ENCODE measurements around the gene SH3RF2.
"Not testable (repeated sequence)": the region's sequence is repeated elsewhere in the genome, so short reads cannot be mapped to it uniquely, and the experiment has no call there.

Gene SH3RF2

GRCh38 chr5:145936401-145937131 is at the start of gene SH3RF2:
SH3RF2 (plus strand) TSS chr5:145936578; CDS start chr5:145937929, 1,351 bp downstream.
- in situ Hi-C loops (cut with MboI; ENCODE audit: low sequenced_read_pairs) = no loop called here

DNA sequence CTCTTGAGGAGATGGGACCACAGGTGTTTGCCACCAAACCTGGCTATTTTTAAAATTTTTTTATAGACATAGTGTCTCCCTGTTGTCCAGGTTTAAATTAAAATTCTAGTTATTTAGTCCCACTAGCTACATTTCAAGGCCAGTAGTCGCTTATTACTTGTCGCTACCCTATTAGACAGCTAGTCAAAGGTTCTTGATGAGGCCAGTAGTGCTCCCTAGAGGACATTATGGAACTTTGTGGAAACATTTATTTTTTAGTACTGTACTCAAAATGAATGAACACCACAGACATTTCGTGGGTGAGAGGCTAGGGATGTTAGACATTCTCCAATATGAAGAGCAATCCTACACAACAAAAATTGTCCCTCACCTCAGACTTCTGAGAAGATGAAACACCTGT is 49.2 kb upstream of the SH3RF2 start:
- in situ Hi-C loops (cut with MboI; ENCODE audit: low sequenced_read_pairs) = no loop called here

GRCh38 chr5:145887976-145888574 is 48.3 kb upstream of the SH3RF2 start:
- in situ Hi-C loops (cut with MboI; ENCODE audit: low sequenced_read_pairs) = no loop called here

GRCh38 chr5:145889611-145890010 is 46.8 kb upstream of the SH3RF2 start:
- in situ Hi-C loops (cut with MboI; ENCODE audit: low sequenced_read_pairs) = no loop called here

DNA sequence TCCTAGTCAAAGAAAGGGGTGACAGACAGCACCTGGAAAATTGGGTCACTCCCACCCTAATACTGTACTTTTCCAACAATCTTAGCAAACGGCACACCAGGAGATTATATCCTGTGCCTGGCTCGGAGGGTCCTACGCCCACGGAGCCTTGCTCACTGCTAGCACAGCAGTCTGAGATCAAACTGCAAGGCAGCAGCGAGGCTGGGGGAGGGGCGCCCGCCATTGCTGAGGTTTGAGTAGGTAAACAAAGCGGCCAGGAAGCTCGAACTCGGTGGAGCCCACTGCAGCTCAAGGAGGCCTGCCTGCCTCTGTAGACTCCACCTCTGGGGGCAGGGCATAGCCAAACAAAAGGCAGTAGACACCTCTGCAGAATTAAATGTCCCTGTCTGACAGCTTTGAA is 45.0 kb upstream of the SH3RF2 start:
- in situ Hi-C loops (cut with MboI; ENCODE audit: low sequenced_read_pairs) = not testable (repeated sequence)

DNA sequence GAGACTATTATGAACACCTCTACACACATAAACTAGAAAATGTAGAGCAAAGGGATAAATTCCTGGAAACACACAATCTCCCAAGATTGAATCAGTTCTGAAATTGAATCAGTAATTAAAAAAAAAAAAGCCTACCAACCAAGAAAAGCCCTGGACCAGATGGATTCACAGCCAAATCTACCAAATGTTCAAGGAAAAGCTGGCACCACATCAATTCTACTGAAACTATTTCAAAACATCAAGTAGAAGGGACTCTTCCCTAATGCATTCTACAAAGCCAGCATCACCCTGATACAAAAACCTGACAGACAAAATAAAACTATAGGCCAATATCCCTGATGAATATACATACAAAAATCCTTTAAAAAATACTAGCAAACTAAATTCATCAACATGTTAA is 38.2 kb upstream of the SH3RF2 start:
- in situ Hi-C loops (cut with MboI; ENCODE audit: low sequenced_read_pairs) = no loop called here

GRCh38 chr5:145902421-145902820 is 34.0 kb upstream of the SH3RF2 start:
- in situ Hi-C loops (cut with MboI; ENCODE audit: low sequenced_read_pairs) = no loop called here

GRCh38 chr5:145903113-145903512 is 33.3 kb upstream of the SH3RF2 start:
- in situ Hi-C loops (cut with MboI; ENCODE audit: low sequenced_read_pairs) = no loop called here

DNA sequence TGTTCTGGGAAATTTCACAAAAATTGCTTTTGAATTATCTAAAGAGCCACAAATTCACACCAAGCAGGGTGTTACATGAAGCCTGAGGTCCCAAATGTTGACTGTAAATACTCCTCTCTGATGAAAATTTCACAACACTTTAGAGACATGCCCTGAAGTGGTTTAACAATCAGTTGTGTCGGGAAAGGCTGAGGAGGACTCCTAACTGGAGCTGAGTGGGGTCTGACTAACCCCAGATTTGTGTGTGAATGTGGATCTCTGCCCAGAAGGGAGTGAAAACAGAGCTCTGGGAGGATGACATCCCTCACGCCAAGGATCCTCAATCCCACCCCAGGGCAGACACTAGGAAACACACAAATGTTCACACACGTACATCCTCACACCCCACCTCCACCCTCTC is 32.5 kb upstream of the SH3RF2 start:
- in situ Hi-C loops (cut with MboI; ENCODE audit: low sequenced_read_pairs) = no loop called here

DNA sequence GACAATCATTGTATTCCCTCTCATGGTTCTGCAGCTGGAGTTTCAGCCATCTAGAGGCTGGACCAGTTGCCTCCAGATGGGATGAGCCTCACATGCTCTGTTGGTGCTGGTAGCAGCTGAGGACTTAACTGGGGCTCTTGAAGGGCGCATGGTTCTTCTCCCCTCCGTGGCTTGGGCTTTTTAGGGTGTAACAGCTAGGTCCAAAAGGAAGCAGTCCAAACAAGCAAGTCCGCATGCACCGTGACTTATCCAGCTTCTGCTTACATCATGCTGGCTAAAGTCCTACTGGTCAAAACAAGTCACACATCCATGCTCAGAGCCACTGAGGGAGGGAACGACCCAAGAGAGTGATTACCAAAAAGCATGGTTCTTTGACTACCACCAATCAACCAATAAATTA is 31.6 kb upstream of the SH3RF2 start:
- in situ Hi-C loops (cut with MboI; ENCODE audit: low sequenced_read_pairs) = no loop called here

- in situ Hi-C loops (cut with MboI; ENCODE audit: low sequenced_read_pairs) = no loop called here
These were observed 30.0 kb upstream of the SH3RF2 start for GRCh38 chr5:145906401-145906800.

GRCh38 chr5:145908206-145908960 is 28.0 kb upstream of the SH3RF2 start:
- in situ Hi-C loops (cut with MboI; ENCODE audit: low sequenced_read_pairs) = no loop called here

- in situ Hi-C loops (cut with MboI; ENCODE audit: low sequenced_read_pairs) = no loop called here
These were observed 25.2 kb upstream of the SH3RF2 start for GRCh38 chr5:145911164-145911563.

DNA sequence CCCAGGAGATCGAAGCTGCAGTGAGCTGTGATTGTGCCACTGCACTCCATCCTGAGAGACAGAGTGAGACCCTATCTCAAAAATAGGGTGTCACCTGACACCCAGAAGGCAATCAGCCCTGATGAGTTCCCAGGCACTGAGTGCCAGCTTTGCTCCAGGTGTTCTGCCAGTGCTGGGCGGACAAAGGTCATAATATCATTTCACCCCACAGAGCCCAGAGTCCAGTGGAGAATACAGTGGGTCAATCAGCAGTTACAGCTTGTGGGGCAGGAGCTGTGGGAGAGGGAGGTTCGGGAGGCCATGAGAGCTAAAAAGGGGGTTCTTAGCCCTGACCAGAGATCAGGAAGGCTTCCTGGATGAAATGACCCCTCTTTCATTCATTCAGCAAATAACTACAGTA is 24.4 kb upstream of the SH3RF2 start:
- in situ Hi-C loops (cut with MboI; ENCODE audit: low sequenced_read_pairs) = no loop called here

- in situ Hi-C loops (cut with MboI; ENCODE audit: low sequenced_read_pairs) = no loop called here
These were observed 23.8 kb upstream of the SH3RF2 start for GRCh38 chr5:145912594-145912993.

- in situ Hi-C loops (cut with MboI; ENCODE audit: low sequenced_read_pairs) = no loop called here
These were observed 22.7 kb upstream of the SH3RF2 start for GRCh38 chr5:145913701-145914100.

DNA sequence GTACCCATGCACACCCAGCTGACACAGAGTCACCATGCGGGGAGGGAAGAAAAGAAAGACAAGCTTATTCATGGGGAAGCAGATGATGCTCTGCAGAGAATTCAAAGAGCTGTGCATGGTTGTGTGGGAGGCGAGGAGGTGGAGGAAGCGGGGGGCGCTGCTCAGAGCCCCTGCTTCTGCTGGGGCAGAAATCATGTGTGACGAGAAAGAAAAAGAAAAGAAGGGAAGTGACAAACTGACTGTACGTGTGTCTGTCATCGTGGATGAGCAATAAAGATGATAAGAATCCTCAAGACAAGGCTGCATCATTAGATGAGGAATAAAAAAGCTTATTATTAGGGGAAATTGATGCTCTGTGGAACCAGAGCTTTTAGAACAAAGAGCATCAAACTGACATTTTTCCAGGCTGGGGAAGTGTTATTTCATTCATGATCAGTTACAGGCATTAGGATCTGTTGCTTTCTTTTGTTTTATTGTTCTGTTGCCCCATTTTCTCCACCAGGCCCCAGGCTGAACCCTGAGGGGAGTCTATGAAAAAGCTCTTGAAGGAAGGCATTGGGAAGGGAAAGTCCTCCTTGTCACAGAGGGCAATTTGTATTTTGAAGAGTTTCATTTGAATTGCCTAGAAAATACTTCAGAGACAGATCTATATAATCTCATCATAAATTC is 20.3 kb upstream of the SH3RF2 start:
- in situ Hi-C loops (cut with MboI; ENCODE audit: low sequenced_read_pairs) = no loop called here

- in situ Hi-C loops (cut with MboI; ENCODE audit: low sequenced_read_pairs) = no loop called here
These were observed 19.1 kb upstream of the SH3RF2 start for GRCh38 chr5:145917288-145917687.

GRCh38 chr5:145918397-145918796 is 18.0 kb upstream of the SH3RF2 start:
- in situ Hi-C loops (cut with MboI; ENCODE audit: low sequenced_read_pairs) = no loop called here

GRCh38 chr5:145919413-145919812 is 17.0 kb upstream of the SH3RF2 start:
- in situ Hi-C loops (cut with MboI; ENCODE audit: low sequenced_read_pairs) = no loop called here

DNA sequence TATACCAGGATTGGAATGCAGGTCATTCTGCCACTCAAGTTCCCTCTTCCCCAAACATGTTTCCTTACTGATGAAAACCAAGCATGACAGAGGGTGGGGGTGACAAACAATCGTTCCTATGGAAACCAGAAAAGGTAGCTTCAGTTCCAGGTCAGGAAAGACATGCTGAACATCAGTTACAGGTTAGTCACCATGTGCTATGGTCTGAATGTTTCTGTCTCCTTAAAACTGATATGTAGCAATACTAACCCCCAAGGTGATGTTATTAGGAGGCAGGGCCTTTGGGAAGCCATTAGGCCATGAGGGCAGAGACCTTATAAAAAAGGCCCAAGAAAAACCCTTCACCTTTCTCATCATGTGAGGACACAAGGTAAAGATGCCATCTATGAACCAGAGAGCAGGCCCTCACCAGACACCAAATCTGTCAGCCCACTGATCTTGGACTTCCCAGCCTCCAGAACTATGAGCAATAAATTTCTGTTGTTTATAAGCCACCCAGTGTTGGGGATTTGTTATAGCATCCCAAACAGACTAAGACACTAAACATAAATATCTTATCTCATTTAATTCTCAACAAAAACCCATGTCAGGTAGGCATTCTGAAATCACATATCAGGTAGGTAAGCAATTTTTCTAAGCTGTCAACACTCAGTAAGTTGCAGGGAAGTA is 15.7 kb upstream of the SH3RF2 start:
- in situ Hi-C loops (cut with MboI; ENCODE audit: low sequenced_read_pairs) = no loop called here
